ENCODE results near the gene ACTR6.
A peak's percentile ranks its signal among the peaks of the same experiment; 100 is the strongest.
"Not testable (repeated sequence)": the region's sequence is repeated elsewhere in the genome, so short reads cannot be mapped to it uniquely, and the experiment has no call there.

The ACTR6 gene

DNA sequence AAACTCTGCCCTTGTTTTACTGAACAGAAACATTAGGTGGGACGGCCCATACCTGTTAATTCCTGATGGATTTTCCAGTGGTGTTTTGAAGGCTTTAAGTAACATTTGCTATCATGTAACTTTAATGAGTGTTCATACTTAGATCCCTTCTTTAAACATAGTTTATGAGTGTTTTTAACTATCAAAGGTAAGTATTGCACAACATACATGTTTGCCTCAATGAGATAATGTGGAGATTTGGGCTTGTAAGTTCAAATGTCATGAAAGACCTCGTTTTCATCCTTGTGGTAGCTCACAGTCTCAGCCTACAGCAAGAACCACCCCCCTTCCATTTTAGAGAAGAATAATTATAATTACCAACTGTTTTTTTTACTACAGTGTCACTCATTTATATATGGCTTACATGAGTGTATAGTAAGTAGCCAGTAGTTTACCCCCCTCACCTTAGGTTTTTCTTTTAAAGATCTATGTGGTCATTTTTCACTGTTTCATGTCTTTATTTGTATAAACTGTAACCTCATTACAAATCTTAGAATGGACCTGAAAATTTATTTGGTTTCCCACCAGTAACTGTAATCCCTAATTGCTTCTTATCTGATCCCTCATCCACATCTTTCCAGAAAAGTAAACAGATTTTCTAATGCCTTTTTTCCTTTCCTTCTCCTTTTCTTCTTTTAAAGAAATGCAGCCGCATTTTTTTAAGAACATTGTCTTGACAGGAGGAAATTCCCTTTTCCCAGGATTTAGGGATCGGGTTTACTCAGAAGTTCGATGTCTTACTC, 18.9 kb downstream of the ACTR6 start:
- DNase-seq (ENCODE audit: low read depth): no peak

DNA sequence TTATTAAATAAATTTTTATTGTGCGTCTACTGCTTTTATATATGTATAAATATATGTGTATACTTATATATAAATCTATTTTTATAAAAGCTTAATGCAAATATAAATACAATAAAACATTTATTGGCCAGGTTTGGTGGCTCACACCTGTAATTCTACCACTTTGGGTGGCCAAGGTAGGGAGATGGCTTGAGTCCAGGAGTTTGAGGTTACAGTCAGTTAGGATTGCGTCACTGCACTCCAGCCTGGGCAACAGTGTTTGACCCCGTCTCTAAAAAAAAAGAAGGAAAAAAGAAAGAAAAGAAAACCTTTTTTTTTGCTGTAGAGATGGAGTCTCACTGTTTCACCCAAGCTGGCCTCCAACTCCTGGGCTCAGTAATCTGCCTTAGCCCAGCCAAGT, 20.9 kb downstream of the ACTR6 start:
- DNase-seq (ENCODE audit: low read depth): no peak

DNA sequence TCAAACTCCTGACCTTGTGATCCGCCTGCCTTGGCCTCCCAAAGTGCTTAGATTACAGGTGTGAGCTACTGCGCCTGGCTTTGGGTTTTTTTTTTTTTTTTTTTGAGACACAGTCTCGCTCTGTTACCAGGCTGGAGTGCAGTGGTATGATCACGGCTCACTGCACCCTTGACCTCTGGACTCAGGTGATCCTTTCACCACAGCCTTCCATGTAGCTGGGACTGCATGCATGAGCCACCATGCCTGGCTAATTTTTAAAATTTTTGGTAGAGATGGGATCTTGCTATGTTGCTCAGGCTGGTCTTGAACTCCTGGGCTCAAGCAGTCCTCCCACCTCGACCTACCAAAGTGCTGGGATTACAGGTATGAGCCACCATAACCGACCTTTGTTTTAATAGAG, 21.6 kb downstream of the ACTR6 start:
- DNase-seq (ENCODE audit: low read depth): not testable (repeated sequence)

DNA sequence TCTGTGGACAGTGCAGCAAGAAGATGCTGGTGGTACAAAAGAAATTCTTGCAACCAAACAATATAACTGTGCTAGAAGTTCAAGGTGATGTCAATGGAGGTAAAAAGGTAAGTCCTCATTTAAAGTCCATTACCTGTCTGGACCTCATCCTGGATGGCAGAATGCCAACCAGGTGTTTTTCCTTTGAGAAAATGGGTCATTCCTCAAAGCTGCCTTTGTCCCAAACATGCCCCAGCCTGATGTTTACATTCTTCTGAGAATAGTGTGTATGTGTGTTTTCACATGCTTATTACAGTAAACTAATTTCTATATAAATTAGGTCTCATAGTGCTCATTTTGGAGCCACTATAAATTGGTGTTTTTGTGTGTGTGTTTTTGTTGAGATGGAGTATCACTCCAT, 24.9 kb downstream of the ACTR6 start:
- DNase-seq (ENCODE audit: low read depth): no peak

DNA sequence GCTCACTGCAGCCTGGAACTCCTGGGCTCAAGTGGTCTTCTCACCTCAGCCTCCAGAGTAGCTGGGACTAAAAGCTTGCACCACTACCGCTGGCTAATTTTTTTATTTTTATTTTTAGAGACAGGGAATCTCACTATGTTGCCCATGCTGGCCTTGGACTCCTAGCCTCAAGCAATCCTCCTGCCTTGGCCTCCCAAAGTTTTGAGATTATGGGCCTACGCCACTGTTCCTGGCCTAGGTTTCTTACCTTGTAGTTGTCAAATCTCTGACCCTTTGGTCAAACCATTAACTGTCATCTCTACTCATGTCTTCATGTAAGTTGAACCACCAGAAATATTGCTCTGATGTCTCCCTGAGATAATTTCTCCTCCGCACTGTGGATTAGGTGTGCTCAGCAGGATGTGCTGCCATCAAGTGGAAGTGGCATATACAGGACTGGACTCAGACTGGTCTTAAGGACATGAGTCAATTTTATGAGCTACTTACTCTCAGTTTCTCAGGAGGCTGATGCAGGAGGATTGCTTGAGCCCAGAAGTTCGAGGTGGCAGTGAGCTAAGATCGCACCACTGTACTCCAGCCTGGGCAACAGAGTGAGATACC, 28.5 kb downstream of the ACTR6 start:
- no peak for DNase-seq (ENCODE audit: low read depth)

DNA sequence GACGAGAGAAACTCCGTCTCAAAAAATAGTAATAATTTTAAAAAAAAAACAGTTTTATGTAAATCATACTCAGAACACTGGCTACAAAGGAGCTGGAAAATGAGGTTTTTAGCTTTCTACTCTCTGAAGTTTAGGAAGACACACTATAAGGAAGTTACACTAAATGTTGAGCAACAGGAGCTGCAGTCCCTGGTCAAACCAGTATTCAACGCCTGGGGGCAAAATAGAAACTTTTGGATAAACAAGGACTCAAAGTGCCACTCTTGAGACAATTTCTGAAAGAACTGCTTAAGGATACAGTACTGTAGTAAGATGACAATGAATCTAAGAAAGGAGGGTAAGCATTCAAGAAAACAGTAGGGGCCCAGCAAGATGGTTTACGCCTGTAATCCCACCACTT, 29.3 kb downstream of the ACTR6 start:
- DNase-seq (ENCODE audit: low read depth): no peak

DNA sequence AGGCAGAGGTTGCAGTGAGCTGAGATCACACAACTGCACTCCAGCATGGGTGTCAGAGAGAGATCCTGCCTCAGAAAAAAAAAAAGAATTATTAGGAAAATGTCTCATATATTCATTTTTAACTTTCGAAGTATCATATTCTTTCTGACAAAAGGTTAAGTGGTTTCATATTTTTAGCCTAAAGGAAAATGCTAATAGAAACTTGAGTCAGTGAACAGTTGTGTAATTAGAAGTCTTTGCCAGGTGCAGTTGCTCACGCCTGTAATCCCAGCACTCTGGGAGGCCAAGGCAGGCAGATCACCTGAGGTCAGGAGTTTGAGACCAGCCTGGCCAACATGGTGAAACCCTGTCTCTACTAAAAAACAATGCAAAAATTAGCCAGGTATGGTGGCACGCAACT, 31.3 kb downstream of the ACTR6 start:
- DNase-seq (ENCODE audit: low read depth): not testable (repeated sequence)

DNA sequence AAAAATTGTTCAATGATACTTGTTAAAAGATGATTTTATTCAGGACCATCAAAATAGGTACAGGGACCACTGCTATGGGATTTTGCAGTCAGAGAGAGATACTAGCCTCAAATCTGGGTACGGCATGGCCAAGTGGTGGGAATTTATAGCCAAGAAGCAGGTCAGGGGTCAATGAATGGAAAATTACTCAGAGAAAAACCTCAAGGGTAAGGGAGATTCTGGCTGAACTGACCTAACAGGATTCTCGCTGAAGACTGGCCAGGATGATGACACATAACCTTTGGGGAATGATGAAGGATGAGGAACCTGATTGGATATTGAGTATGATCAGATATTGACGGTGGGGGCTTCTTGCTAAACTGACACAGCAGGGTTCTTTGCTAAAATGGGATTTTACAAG, 33.6 kb downstream of the ACTR6 start:
- DNase-seq (ENCODE audit: low read depth): peak; percentile 27

DNA sequence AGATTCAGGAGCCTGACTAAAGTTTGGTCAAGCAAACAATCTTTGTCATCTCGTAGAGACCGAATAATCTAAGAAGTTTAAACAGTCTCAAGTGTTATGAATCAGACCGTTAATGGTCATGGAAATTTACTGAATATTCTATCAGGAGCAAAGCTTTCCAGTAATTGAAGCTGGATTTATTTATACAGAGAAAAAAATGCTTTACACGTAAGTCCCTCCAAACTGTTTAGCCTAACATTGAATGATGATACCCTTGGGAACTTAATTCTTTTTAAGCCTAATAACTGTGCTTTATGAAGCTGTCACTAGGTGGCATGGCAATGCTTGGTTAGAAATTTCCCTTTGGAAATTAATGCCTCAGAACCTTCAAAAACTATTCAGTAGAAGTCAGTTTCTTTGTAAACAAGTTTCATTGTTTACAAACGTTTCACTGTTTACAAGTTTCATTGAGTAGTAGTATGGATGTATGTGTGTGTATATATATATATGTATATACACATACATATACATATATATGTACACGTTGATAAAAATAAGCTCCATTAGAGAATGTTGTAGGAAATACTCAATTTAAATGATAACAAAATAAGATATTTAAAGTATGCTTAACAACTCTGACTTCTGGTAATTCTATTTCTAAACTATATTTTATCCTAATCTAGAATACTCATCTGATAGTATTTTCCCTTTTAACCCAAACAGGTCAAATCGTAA, 34.1 kb downstream of the ACTR6 start:
- peak; percentile 21 for DNase-seq (ENCODE audit: low read depth)

DNA sequence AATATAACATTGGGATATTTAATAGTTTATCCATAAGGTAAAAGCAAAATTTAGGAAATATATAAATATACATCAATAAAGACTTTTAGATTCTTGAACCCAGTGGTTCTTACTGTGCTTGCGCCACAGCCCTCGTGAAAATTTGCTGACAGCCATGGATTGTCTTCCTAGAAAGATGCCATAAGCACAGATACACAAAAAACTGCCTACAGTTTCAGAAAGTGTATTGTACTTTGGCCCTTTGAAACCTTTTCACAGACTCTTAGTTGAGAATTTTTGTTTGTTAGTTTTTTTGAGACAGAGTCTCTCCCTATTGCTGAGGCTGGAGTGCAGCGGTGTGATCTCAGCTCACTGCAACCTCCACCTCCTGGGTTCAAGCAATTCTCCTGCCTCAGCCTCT, 38.2 kb downstream of the ACTR6 start:
- DNase-seq (ENCODE audit: low read depth): no peak

DNA sequence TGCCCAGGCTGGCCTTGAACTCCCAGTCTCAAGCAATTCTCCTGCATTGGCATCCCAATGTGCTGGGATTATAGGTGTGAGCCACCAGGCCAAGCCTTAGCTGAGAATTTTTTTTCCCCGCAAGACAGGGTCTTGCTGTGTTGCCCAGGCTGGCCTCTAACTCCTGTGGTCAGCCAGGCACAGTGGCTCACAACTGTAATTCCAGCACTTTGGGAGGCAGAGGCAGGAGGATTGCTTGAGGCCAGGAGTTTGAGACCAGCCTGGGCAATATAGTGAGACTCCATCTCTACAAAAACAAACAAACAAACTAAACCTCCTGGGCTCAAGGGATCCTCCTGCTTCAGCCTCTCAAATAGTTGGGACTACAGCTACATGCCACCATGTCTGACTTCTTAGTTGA, 39.0 kb downstream of the ACTR6 start:
- DNase-seq (ENCODE audit: low read depth): no peak

DNA sequence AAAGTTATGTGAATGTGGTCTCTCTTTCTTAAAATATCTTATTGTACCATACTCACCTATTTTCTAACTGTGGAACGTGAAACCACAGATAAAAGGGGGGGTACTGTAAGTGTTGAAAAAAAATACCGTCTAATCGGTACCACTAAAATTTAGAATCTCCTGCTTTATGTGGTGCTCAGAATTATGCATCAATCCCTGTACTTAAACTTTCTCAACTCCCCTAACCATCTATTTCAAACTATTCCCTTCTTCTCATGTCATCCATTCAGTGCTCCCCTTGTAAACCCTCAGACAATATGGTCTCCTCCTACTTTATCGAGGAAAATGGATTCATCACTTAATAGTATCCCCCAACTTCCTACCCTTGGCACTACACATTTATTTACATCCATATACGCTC, 42.5 kb downstream of the ACTR6 start:
- no peak for DNase-seq (ENCODE audit: low read depth)

DNA sequence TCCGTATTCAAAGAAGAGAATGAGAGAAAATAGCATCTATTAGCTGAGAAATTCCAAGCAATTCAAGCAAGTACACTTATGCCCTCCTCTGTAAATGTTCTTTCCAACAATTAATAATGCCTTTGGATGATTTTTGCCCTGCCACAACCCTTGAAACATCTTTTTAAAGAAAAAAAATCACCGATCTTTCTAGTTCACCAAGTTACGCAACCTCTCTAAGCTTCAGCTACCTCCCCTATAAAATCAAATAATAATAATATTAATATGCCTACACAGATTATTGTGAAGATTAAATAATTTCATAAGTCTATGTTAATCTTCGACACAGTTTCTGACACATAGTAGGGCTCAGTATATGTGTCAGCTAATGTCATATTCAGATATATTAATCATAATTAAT, 47.1 kb downstream of the ACTR6 start:
- DNase-seq (ENCODE audit: low read depth): no peak

DNA sequence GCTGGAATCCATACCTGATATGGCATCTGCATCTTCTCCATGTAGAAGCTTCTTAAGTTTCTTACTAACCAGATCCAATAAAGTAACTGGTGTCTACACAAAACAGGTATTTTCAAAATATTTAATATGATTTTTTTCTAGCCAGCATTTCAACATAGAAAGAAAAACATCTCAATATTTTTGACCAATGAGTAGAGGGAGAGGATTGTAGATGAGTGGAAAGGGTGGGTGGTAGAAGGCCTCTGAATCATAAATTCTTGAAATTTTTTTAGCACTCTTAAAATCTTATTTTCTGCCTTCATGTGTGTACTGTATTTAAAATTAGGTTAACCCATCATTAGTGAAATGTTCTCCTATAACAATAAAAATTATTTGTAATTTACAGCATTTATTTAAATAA, 48.3 kb downstream of the ACTR6 start:
- DNase-seq (ENCODE audit: low read depth): no peak

DNA sequence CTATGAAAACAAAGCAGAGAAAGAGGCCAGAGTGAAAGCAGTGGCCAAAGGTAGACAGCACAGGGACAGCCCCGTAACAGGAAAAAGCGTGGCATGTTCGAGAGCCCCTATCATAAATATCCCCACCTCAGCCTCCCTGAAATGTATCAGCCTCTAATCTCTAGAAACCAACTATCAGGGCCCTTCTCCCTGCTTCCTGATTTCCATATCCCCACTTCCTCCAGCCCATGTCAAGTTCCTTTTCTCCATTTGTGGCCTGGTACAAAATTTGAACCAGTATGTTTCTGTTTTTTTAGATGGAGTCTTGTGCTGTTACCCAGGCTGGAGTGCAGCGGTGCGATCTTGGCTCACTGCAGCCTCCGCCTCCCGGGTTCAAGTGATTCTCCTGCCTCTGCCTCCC, 49.3 kb downstream of the ACTR6 start:
- no peak for DNase-seq (ENCODE audit: low read depth)

DNA sequence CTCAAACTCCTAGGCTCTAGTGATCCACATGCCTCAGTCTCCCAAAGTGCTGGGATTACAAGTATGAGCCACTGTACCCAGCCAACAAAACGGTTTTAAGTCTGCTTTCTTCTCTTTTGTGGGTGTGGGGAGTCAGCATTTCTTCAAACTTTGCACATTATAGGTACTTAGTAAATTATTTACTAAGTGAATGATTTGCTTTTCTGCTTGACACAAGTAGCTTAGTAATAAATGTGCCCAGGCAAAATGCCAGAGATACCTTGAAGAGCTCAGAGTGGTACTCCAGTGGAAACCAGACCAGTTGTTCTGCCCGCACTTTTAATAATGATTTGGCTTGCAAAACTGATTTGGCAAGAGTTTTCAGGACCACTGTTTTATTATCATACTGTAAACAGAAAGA, 51.3 kb downstream of the ACTR6 start:
- DNase-seq (ENCODE audit: low read depth): no peak

DNA sequence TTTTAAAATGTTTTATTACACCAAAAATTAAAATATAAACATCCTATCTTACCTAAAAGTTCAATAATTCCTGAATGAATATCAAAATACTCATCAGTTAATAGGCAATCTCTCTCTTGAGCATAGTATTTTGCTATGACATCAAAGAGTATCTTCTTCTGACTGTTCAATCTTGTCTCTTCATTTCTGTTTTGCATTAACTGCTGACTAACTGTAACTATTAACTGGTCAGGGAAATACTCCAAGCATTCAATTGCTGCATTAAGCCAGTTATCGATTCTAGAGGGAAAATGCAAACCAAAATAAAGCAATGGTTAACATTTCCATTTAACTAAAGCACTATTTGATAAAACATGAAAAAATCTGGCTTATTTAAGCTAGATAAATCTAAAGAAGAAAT, 52.8 kb downstream of the ACTR6 start:
- no peak for DNase-seq (ENCODE audit: low read depth)

DNA sequence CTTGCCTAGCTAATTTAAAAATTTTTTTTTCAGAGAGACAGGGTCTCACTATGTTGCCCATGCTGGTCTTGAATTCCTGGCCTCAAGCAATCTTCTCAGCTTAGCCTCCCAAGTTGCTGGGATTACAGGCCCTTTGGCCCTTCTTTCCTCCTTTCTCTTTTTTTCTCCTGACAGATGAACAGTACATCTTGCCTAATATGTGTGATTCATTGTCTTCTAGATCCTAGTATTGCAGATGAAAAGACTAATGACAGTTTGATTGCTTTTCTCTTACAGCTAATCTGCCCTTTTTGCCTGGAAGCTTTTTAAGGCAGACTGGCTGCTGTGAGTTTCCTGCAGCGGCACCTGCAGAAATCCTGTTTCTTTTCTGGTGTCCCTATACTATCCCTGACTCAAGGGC, 54.3 kb downstream of the ACTR6 start:
- DNase-seq (ENCODE audit: low read depth): no peak

DNA sequence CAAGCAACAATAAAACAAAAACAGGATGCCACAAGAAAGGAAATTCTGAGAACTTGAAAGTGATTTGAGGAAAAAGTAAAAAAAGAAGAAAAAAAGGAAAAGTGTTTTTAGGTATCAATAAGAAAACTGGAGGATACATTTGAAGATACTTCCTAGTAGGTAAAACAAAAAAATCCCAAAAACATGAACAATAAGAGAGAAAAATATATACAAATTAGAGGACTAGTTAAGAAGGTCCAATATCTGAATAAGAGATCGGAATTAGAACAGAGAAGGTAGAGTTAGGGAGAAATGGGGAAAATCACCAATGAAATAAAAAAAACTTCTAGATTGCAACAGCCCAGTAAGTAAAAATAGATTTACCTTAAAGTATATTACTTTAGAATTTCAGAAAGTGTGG, 57.5 kb downstream of the ACTR6 start:
- no peak for DNase-seq (ENCODE audit: low read depth)

DNA sequence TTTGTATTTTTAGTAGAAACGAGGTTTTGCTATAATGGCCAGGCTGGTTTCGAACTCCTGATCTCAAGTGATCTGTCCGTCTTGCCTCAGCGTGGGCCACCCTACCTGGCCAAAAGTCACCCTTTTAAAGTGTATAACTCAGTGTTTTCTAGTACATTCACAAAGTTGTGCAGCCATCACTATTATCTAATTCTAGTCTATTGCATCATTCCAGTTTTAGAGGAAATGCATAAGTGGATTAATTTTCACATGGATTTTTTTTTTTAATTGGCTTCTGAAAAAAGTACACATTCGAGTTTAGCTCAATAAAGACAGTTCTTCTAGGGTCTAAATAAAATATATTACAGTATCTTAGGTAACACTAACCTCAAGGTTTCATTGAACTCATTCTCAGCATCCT, 62.5 kb downstream of the ACTR6 start:
- DNase-seq (ENCODE audit: low read depth): no peak

DNA sequence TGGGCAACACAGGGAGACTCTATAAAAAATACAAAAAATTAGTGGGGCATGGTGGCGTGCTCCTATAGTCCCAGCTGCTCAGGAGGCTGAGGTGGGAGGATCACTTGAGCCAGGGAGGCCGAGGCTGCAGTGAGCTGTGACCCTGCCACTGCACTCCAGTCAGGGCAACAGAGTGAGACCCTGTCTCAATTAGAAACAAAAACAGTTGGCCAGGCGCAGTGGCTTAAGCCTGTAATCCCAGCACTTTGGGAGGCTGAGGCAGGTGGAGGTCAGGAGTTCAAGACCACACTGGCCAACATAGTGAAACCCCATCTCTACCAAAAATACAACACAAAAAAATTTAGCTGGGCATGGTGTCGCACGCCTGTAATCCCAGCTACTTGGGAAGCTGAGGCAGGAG, 64.5 kb downstream of the ACTR6 start:
- not testable (repeated sequence) for DNase-seq (ENCODE audit: low read depth)

DNA sequence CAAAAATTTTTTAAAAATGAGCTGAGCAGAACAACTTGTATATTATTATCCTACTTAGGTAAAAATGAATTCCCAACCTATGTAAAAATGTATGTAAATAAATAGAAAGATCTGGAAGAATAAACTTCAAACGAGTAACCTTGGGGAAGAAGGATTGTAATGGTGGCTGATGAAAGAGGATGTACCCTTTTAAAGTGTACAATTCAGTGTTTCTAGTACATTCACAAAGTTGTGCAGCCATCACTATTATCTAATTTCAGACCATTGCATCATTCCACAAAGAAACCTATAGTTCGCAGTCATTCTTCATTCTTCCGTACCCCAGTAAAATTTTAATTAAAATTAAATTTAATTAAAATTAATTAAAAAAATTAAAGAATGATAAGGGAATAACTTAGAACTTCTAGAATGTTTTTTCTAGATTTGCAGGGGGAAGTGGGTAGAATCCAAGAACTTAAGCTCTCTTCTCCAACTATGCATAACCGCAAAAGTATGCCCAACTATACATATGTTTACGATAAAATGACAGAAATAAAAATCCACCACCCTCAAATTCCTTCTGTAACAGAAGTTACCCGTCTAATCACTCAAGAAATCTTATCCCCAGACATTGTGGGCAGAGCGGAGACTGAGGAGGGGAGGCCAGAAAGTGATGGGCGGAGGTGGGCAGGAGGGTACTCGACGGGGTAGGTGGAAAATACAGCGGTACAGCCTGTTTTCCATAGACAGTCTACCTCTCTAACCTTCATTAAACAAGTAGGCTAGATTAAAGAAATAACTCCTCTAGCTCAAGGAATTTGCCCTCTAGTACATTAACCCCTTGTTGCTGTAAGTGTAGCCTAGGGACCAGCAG, 65.3 kb downstream of the ACTR6 start:
- DNase-seq (ENCODE audit: low read depth): no peak

DNA sequence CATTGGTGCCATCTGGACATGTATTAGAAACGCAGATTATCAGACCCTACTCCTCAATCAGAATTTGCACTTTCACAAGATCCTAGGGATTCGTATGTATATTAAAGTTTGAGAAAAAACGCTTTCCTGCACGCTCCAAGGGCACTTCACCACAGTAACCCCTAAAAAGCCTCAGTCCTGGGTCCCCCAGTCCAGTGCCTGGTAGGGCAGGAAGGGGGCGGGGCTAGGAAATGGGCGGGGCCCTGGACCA, 65.9 kb downstream of the ACTR6 start:
- no peak for DNase-seq (ENCODE audit: low read depth)

Data from GM04503 (cell line).